ENCODE measurements around the gene PDP2. TPM values are rescaled to one million over a fixed set of nuclear protein-coding genes. Genes with fewer than 3 reads are reported as not detected.

Gene PDP2
- total RNA-seq, 1 experiment from 2014 or later = 42.0 TPM

DNA sequence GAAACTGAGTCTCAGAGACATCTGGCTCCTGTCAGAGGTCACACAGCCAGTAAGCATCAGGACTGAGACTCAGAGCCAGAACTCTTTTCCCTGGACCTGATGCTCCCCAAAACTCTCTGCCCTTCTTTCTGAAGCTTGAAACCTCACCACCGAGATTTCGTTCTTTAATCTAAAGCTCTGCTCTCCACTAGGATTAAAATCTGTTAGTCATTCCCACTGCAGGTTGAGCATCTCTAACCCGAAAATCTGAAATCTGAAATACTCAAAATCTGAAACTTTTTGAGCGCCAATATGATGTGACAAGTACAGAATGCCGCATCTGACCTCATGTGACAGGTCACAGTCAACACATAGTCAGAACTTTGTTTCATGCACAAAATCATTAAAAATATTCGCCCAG, 36.2 kb downstream of the PDP2 start:
- no peak for DNase-seq (ENCODE audit: low spot score)

GRCh38 chr16:66917741-66918140, 37.4 kb downstream of the PDP2 start:
- no peak overlapping the region for H3K4me3 ChIP-seq (ENCODE audit: low read depth, low read length, poor library complexity, severe bottlenecking)
- no peaks in the 10 kb centered on the region for H3K27me3 ChIP-seq (replicated peaks; ENCODE audit: insufficient read depth, low read depth, low read length, poor library complexity)
- no TSS peak for BruUV-seq (replicated peaks)
- intact Hi-C loops (cut with micrococcal nuclease; ENCODE audit: unreplicated experiment) = no loop called here
- CTCF ChIA-PET = no interaction called here
- H3K4me1 ChIP-seq (ENCODE audit: insufficient read depth, low read length, poor library complexity, severe bottlenecking) = no peaks in the 10 kb centered on the region
- H3K27ac ChIP-seq (ENCODE audit: low read depth, low read length, poor library complexity, severe bottlenecking) = no peak overlapping the region
- POLR2A ChIA-PET (ENCODE audit: low non-redundant PET) = no interaction called here
- no peak for DNase-seq (ENCODE audit: low spot score)
- no peaks in the 10 kb centered on the region for H3K9me3 ChIP-seq (ENCODE audit: low read depth, low read length, poor library complexity, severe bottlenecking)
- TF ChIP-seq CTCF (conservative IDR thresholded peaks at IDR 0.05; ENCODE audit: low read depth, low read length) = no peak
- TF ChIP-seq EZH2 (IDR thresholded peaks at IDR 0.05; ENCODE audit: borderline replicate concordance, low read depth, low read length, poor library complexity, severe bottlenecking) = no peak
- H3K36me3 ChIP-seq (ENCODE audit: insufficient read depth, low read length, poor library complexity, severe bottlenecking) = no peaks in the 10 kb centered on the region

More for the DNA sequence above, 36.2 kb downstream of the PDP2 start:
- no peak overlapping the region for H3K27ac ChIP-seq (ENCODE audit: low read depth, low read length, poor library complexity, severe bottlenecking)
- H3K4me3 ChIP-seq (ENCODE audit: low read depth, low read length, poor library complexity, severe bottlenecking) = no peak overlapping the region
- H3K4me1 ChIP-seq (ENCODE audit: insufficient read depth, low read length, poor library complexity, severe bottlenecking) = no peaks in the 10 kb centered on the region
- no peak for TF ChIP-seq EZH2 (IDR thresholded peaks at IDR 0.05; ENCODE audit: borderline replicate concordance, low read depth, low read length, poor library complexity, severe bottlenecking)
- no peak for TF ChIP-seq CTCF (conservative IDR thresholded peaks at IDR 0.05; ENCODE audit: low read depth, low read length)
- BruUV-seq (replicated peaks) = no TSS peak
- no peaks in the 10 kb centered on the region for H3K36me3 ChIP-seq (ENCODE audit: insufficient read depth, low read length, poor library complexity, severe bottlenecking)
- intact Hi-C loops (cut with micrococcal nuclease; ENCODE audit: unreplicated experiment) = no loop called here
- H3K27me3 ChIP-seq (replicated peaks; ENCODE audit: insufficient read depth, low read depth, low read length, poor library complexity) = no peaks in the 10 kb centered on the region
- POLR2A ChIA-PET (ENCODE audit: low non-redundant PET) = interaction anchor here (0.7 kb wide), 1 partner anchor 259 kb away, joined by 7 read pairs; no protein-coding TSS in a partner anchor
- H3K9me3 ChIP-seq (ENCODE audit: low read depth, low read length, poor library complexity, severe bottlenecking) = no peaks in the 10 kb centered on the region
- CTCF ChIA-PET = interaction anchor here (0.7 kb wide), 1 partner anchor 22 kb away, joined by 3 read pairs; no protein-coding TSS in a partner anchor

DNA sequence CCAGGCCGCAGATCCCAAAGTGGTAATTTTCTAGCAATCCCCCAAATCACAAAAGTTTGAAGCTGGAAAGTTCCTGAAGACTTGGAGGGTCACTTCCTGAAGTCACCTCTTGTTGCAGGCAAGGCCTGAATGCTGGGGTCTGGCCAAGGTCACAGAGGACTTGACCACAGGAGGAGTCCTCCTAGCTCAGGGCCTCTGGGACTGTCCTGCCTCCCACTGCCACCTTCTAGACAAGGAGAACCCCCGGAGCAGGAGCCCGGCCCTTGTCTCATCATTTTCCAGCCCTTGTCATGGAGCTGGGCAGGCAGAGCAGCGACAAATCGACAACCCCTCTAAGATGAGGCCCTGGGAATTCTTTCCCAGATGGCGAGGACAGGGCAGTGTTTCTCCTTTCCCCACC, 38.0 kb downstream of the PDP2 start:
- Histone ChIP-seq H3K4me3 (ENCODE audit: low read depth, low read length, poor library complexity, severe bottlenecking) (no peak overlapping the region), H3K9me3 (ENCODE audit: low read depth, low read length, poor library complexity, severe bottlenecking) (no peaks in the 10 kb centered on the region), H3K36me3 (ENCODE audit: insufficient read depth, low read length, poor library complexity, severe bottlenecking) (no peaks in the 10 kb centered on the region), H3K4me1 (ENCODE audit: insufficient read depth, low read length, poor library complexity, severe bottlenecking) (peaks cover 6% of the 10 kb centered on the region), H3K27ac (ENCODE audit: low read depth, low read length, poor library complexity, severe bottlenecking) (no peak overlapping the region), H3K27me3 (replicated peaks; ENCODE audit: insufficient read depth, low read depth, low read length, poor library complexity) (no peaks in the 10 kb centered on the region)
- TF ChIP-seq CTCF (conservative IDR thresholded peaks at IDR 0.05; ENCODE audit: low read depth, low read length) (no peak), EZH2 (IDR thresholded peaks at IDR 0.05; ENCODE audit: borderline replicate concordance, low read depth, low read length, poor library complexity, severe bottlenecking) (no peak)
- ChIA-PET POLR2A (ENCODE audit: low non-redundant PET) (no interaction called here), CTCF (no interaction called here)
- no peak for DNase-seq (ENCODE audit: low spot score)
- no TSS peak for BruUV-seq (replicated peaks)
- intact Hi-C loops (cut with micrococcal nuclease; ENCODE audit: unreplicated experiment) = no loop called here
